ENCODE measurements around the gene PID1. TPM values are rescaled to one million over a fixed set of nuclear protein-coding genes. Genes with fewer than 3 reads are reported as not detected.

Gene PID1
- polyA plus RNA-seq, 1 of the 3 experiments (the other 2 are of a cell fraction) = 0.16 TPM

DNA sequence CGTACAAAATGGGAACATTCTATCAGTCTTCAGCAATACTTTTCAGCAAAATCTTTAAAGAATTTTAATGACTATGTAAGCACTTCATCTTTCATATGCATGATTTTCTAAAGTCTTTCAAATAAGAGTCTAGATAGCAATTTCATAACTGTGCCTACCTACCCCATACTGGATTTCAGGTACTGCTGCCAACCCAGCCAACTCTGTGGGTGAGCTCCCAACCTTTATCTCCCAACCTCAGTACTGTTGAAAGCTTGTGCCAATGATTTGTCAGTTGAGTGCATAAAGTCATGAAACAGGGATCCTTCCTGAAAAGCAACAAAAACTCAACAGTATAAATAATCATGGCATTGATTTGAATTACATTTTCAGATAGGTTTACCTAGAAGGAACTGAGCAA is 296.9 kb downstream of the PID1 start (continued):
- TF ChIP-seq CHD2 (IDR thresholded peaks at IDR 0.05; ENCODE audit: low read length, partially characterized antibody) = no peak
- TF ChIP-seq, protein P1, sequence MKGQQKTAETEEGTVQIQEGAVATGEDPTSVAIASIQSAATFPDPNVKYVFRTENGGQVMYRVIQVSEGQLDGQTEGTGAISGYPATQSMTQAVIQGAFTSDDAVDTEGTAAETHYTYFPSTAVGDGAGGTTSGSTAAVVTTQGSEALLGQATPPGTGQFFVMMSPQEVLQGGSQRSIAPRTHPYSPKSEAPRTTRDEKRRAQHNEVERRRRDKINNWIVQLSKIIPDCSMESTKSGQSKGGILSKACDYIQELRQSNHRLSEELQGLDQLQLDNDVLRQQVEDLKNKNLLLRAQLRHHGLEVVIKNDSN (IDR thresholded peaks at IDR 0.05; ENCODE audit: borderline replicate concordance, low read depth) = no peak
- TF ChIP-seq ELF1 (IDR thresholded peaks at IDR 0.05) = no peak
- no peak for TF ChIP-seq NRF1 (IDR thresholded peaks at IDR 0.05; ENCODE audit: low read depth, low read length)

Small RNAs within 50 kb of the gene (small RNA-seq; reads per million reads assigned to genes)
- gene RN7SKP283 = 0 reads per million in 7 experiments
